Neuron (in vitro differentiated cells): Measurements from ENCODE around the gene HBQ1.
"Not testable (repeated sequence)": the region's sequence is repeated elsewhere in the genome, so short reads cannot be mapped to it uniquely, and the experiment has no call there.

ENCODE experiments used
- H2AFZ ChIP-seq: one replicate; pipeline ENCODE4 v1.6.1; 2013; ENCODE audit warnings: low read depth, mild to moderate bottlenecking, inconsistent platforms, low read length, moderate library complexity
- H3K27me3 ChIP-seq: one replicate; pipeline ENCODE4 v1.6.1; 2013; ENCODE audit warnings: low read length; ENCODE audit not compliant: insufficient read depth
- H3K36me3 ChIP-seq: one replicate; pipeline ENCODE4 v1.6.1; 2013; ENCODE audit warnings: low read length; ENCODE audit not compliant: insufficient read depth
- H3K4me1 ChIP-seq: one replicate; pipeline ENCODE4 v1.6.1; 2013; ENCODE audit warnings: low read length; ENCODE audit not compliant: insufficient read depth
- H3K4me3 ChIP-seq: 2 replicates; pipeline ENCODE4 v1.5.1; 2013; ENCODE audit warnings: mild to moderate bottlenecking, low read length, moderate library complexity
- H3K9me3 ChIP-seq: one replicate; pipeline ENCODE4 v1.6.1; 2013; ENCODE audit warnings: low read length

Gene HBQ1

DNA sequence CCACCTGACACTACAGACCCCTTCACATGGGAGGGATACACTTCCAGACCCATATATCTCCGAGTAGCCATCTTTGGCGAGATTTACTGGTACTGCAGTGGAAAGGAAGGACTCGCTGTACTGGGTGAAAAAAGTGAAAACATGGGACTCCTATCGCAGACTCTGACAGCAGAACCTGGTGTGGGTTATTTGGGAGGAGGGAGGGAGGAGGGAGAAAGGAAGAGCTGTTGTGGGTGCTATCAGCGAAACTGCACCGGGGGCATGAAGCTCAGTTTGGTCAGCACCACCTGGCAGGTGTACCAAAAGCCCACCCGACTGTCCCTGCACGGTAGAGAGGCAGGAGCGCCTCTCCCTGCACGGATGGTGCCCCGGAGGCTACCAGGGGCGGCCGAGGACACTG is 5.0 kb downstream of the HBQ1 start:
- Histone ChIP-seq H2AFZ (no peak overlapping the region), H3K4me1 (peaks cover 4% of the 10 kb centered on the region), H3K9me3 (no peaks in the 10 kb centered on the region), H3K36me3 (peaks cover 43% of the 10 kb centered on the region), H3K27me3 (no peaks in the 10 kb centered on the region), H3K4me3 (no peak overlapping the region)

GRCh38 chr16:185691-186090 is 5.4 kb downstream of the HBQ1 start:
- H3K4me3 ChIP-seq = no peak overlapping the region
- H2AFZ ChIP-seq = no peak overlapping the region
- peaks cover 2% of the 10 kb centered on the region for H3K4me1 ChIP-seq
- H3K9me3 ChIP-seq = no peaks in the 10 kb centered on the region
- H3K36me3 ChIP-seq = peaks cover 48% of the 10 kb centered on the region
- H3K27me3 ChIP-seq = no peaks in the 10 kb centered on the region

DNA sequence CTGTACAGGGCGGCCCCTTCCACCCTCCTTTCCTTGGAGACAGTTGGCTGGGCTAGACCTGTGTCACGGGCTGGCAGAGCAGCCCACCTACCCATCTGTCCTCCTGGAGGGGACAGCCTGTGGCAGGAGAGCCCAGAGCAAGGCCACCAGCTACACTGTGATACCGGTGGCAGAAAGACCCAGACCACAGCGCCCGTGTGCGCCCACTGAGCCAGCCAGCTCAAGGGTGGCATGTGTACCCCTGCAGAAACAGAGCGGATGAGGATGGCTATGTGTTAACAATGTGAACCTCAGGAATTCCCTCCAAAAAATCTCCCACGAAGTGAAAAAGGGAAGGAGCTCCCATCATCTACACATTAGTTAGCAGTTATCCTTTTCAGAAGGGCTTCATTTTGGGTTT is 7.1 kb downstream of the HBQ1 start:
- H2AFZ ChIP-seq = no peak overlapping the region
- H3K9me3 ChIP-seq = no peaks in the 10 kb centered on the region
- no peak overlapping the region for H3K4me3 ChIP-seq
- H3K27me3 ChIP-seq = no peaks in the 10 kb centered on the region
- H3K4me1 ChIP-seq = no peaks in the 10 kb centered on the region
- H3K36me3 ChIP-seq = peaks cover 64% of the 10 kb centered on the region

DNA sequence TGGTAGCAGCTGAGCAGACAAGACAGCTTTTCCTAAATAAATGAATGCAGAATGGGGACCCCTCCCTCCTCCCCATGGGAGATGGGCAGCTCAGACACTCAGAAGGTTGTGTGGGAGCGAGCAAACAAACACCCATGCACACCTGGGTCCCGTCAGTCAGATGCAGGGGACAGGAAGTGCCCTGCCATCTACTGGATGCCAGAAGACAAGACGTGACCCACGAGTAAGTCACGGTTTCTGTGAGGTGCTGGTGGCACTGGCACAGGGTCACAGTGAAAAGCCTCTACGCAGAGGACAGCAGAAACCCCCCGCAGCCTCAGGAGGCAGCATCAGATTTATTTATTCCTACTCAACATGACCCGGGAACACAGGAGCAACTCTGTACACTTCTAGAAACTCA is 8.4 kb downstream of the HBQ1 start:
- no peaks in the 10 kb centered on the region for H3K4me1 ChIP-seq
- no peaks in the 10 kb centered on the region for H3K27me3 ChIP-seq
- peaks cover 72% of the 10 kb centered on the region for H3K36me3 ChIP-seq
- H3K4me3 ChIP-seq = no peak overlapping the region
- no peaks in the 10 kb centered on the region for H3K9me3 ChIP-seq
- no peak overlapping the region for H2AFZ ChIP-seq

DNA sequence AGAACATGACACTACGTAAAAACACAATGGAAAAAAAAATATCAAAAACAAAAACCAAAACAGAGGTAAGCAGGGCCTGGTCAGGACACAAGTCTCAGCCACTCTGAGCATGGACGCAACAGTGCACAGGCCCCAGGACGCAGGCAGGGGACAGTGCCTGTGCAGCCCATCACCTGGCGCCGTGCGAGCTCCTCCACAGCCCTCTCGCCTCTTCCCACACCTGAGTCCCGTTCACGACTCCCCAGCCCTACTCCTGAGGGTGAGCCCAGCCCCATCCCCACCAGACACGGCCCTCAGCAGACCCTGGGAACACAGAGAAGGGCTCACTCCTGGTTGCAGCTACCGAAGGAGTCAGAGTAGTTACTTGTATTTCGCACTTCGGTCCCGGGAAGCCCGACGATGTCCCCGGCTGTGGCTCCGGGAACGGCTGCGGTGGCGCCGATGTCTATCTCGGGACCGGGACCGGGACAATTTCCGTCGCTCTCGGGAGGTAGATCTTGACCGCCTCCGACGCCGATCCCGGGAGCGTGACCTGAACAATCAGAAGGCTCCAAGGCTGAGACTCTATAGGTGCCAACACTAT is 9.4 kb downstream of the HBQ1 start:
- Histone ChIP-seq H3K4me1 (no peaks in the 10 kb centered on the region), H3K9me3 (no peaks in the 10 kb centered on the region), H3K36me3 (peaks cover 77% of the 10 kb centered on the region), H2AFZ (no peak overlapping the region), H3K4me3 (no peak overlapping the region), H3K27me3 (no peaks in the 10 kb centered on the region)

DNA sequence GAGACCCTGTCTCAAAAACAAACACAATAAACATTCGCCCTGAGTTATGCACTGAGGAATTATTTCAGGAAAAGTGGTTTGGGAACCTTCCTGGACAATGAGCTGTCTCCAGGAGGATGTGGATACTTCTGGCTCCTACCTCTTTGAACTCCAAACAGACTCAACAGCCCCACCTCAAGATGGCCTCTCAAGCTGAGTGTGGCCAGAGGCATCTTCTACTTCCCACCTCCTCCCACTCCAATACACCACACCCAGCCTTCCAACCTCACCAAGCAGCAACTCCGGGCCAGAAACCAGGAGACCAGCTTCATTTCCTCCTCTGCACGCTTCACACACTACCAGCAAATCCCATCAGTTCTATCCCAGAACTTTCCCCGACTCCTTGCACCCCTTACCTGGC is 11.6 kb downstream of the HBQ1 start:
- no peak overlapping the region for H2AFZ ChIP-seq
- no peaks in the 10 kb centered on the region for H3K4me1 ChIP-seq
- H3K27me3 ChIP-seq = no peaks in the 10 kb centered on the region
- H3K9me3 ChIP-seq = no peaks in the 10 kb centered on the region
- no peak overlapping the region for H3K4me3 ChIP-seq
- H3K36me3 ChIP-seq = peaks cover 88% of the 10 kb centered on the region

GRCh38 chr16:192686-193085 is 12.4 kb downstream of the HBQ1 start:
- Histone ChIP-seq H3K4me1 (no peaks in the 10 kb centered on the region), H2AFZ (no peak overlapping the region), H3K9me3 (no peaks in the 10 kb centered on the region), H3K4me3 (no peak overlapping the region), H3K36me3 (peaks cover 89% of the 10 kb centered on the region), H3K27me3 (no peaks in the 10 kb centered on the region)

GRCh38 chr16:193441-193840 is 13.2 kb downstream of the HBQ1 start:
- H3K36me3 ChIP-seq = peaks cover 92% of the 10 kb centered on the region
- H3K4me1 ChIP-seq = no peaks in the 10 kb centered on the region
- H3K27me3 ChIP-seq = no peaks in the 10 kb centered on the region
- no peaks in the 10 kb centered on the region for H3K9me3 ChIP-seq
- H3K4me3 ChIP-seq = no peak overlapping the region
- no peak overlapping the region for H2AFZ ChIP-seq

DNA sequence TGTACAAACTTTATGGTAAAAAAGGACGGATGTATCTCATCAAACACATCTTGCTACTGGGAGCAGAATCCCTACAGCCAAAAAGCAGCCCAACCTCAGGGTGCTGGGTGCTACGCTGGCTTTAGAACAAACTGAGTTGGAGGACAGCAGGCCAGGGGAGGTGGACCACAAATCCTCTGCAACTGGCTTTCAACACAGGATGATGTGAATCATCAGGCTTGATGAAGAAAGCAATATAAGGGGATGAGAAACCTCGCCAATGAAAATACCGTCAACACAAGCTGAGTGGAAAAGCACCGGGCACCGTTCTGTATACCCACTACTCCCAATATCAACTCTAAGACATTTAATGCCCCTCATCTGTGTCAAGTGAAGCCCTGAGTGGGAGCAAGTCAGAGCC is 14.3 kb downstream of the HBQ1 start:
- Histone ChIP-seq H3K9me3 (no peaks in the 10 kb centered on the region), H3K4me1 (no peaks in the 10 kb centered on the region), H3K4me3 (no peak overlapping the region), H3K27me3 (no peaks in the 10 kb centered on the region), H2AFZ (no peak overlapping the region), H3K36me3 (peaks cover 91% of the 10 kb centered on the region)

DNA sequence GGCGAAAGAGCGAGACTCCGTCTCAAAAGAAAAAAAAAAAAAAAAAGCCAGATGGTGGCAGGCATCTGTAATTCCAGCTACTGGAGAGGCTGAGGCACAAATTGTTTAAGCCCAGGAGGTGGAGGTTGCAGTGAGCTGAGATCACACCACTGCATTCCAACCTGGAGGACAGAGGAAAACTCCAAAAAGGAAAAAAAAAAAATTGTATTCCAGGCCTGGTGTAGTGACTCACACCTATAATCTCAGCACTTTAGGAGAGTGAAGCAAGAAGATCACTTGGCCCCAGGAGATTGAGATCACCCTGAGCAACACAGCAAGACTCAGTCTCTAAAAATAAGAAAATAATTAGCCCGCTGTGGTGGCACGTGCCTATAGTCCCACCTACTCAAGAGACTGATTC is 20.1 kb downstream of the HBQ1 start:
- Histone ChIP-seq H3K27me3 (no peaks in the 10 kb centered on the region), H3K4me1 (no peaks in the 10 kb centered on the region), H3K4me3 (no peak overlapping the region), H3K9me3 (peaks cover 2% of the 10 kb centered on the region), H2AFZ (no peak overlapping the region), H3K36me3 (peaks cover 82% of the 10 kb centered on the region)

DNA sequence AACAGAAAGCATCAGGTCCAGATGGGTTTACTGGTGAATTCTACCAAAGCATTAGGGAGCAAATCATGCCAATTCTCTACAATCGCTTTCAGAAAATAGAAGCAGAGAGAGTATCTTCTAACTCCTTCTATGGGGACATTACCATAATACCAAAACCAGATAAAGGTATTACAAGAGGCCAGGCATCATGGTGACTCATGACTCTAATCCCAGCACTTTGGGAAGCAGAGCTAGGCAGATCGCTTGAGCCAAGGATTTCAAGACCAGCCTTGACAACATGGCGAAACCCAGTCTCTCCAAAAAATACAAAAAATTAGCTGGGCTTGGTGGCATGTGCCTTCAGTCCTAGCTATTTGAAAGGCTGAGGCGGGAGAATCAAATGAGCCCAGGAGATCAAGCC is 23.0 kb downstream of the HBQ1 start:
- no peaks in the 10 kb centered on the region for H3K4me1 ChIP-seq
- peaks cover 2% of the 10 kb centered on the region for H3K9me3 ChIP-seq
- H3K4me3 ChIP-seq = no peak overlapping the region
- peaks cover 82% of the 10 kb centered on the region for H3K36me3 ChIP-seq
- no peaks in the 10 kb centered on the region for H3K27me3 ChIP-seq
- no peak overlapping the region for H2AFZ ChIP-seq

DNA sequence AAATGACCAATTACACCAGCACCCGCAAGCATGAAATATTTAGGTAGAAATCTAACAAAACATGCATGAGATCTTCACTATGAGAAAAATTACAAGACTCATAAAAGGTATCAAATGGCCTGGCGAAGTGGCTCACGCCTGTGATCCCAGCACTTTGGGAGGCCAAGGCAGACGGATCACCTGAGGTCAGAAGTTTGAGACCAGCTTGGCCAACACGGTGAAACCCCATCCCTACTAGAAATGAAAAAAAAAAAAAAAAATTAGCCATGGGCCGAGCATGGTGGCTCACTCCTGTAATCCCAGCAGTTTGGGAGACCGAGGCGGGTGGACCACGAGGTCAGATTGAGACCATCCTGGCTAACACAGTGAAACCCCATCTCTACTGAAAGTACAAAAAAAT is 23.8 kb downstream of the HBQ1 start:
- not testable (repeated sequence) for H3K9me3 ChIP-seq, H3K27me3 ChIP-seq, H3K4me1 ChIP-seq, H2AFZ ChIP-seq, H3K4me3 ChIP-seq
- H3K36me3 ChIP-seq = peaks cover 82% of the 10 kb centered on the region

DNA sequence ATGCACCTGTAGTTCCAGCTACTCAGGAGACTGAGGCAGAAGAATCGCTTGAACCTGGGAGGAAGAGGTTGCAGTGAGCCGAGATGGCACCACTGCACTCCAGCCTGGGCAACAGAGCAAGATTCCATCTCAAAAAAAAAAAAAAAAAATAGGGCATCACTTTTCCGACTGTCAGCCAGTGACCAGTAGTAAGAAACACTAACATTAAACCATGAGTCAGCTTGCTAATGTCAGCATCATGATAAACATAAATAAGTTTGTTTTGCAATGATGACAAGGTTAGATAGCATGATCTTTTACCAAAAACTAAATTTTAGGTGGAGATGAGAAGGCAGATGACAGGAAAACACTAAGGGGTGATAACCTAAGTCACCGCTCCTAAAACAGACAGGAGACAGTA is 29.1 kb downstream of the HBQ1 start:
- peaks cover 83% of the 10 kb centered on the region for H3K36me3 ChIP-seq

GRCh38 chr16:211631-212180 is 31.4 kb downstream of the HBQ1 start:
- not testable (repeated sequence) for H3K4me1 ChIP-seq, H3K4me3 ChIP-seq, H3K9me3 ChIP-seq, H3K27me3 ChIP-seq, H2AFZ ChIP-seq
- peaks cover 78% of the 10 kb centered on the region for H3K36me3 ChIP-seq

More for the DNA sequence above, 29.1 kb downstream of the HBQ1 start:
- not testable (repeated sequence) for H3K4me1 ChIP-seq, H3K9me3 ChIP-seq, H3K4me3 ChIP-seq, H2AFZ ChIP-seq, H3K27me3 ChIP-seq
